ENCODE measurements around the gene OLFM2.

GRCh38 chr19:9827289-9828238 lies 108.8 kb downstream of the OLFM2 start, which contains the start of gene UBL5:
- TF ChIP-seq EZH2 (IDR thresholded peaks at IDR 0.05; ENCODE audit: insufficient read depth, poor library complexity, severe bottlenecking) (no peak), EZH2phosphoT487 (IDR thresholded peaks at IDR 0.05; ENCODE audit: insufficient read depth, low read depth) (no peak)
